ENCODE results near the gene ITGA2.

ITGA2 gene

GRCh38 chr5:53025487-53025886 is 36.3 kb downstream of the ITGA2 start:
- H3K4me1 ChIP-seq: no peaks in the 10 kb centered on the region
- no peaks in the 10 kb centered on the region for H3K36me3 ChIP-seq
- no peak for DNase-seq
- no peak for TF ChIP-seq CTCF (IDR thresholded peaks at IDR 0.05; ENCODE audit: low read depth, low read length)
- H3K4me3 ChIP-seq (ENCODE audit: low read depth, low read length): no peak overlapping the region
- no peaks in the 10 kb centered on the region for H3K9me3 ChIP-seq
- H3K27me3 ChIP-seq: no peaks in the 10 kb centered on the region

GRCh38 chr5:53027913-53028312 is 38.8 kb downstream of the ITGA2 start:
- no peaks in the 10 kb centered on the region for H3K9me3 ChIP-seq
- no peak for DNase-seq
- H3K4me1 ChIP-seq: no peaks in the 10 kb centered on the region
- no peaks in the 10 kb centered on the region for H3K36me3 ChIP-seq
- TF ChIP-seq CTCF (IDR thresholded peaks at IDR 0.05; ENCODE audit: low read depth, low read length): no peak
- H3K27me3 ChIP-seq: no peaks in the 10 kb centered on the region
- no peak overlapping the region for H3K4me3 ChIP-seq (ENCODE audit: low read depth, low read length)

- no peak for TF ChIP-seq CTCF (IDR thresholded peaks at IDR 0.05; ENCODE audit: low read depth, low read length)
- no peak for DNase-seq
- Histone ChIP-seq H3K4me3 (ENCODE audit: low read depth, low read length) (no peak overlapping the region), H3K27me3 (no peaks in the 10 kb centered on the region), H3K9me3 (no peaks in the 10 kb centered on the region), H3K4me1 (no peaks in the 10 kb centered on the region), H3K36me3 (no peaks in the 10 kb centered on the region)
Measured at GRCh38 chr5:53029608-53030007, 40.5 kb downstream of the ITGA2 start.

GRCh38 chr5:53030893-53031292 is 41.7 kb downstream of the ITGA2 start:
- Histone ChIP-seq H3K4me3 (ENCODE audit: low read depth, low read length) (no peak overlapping the region), H3K4me1 (no peaks in the 10 kb centered on the region), H3K27me3 (no peaks in the 10 kb centered on the region), H3K9me3 (no peaks in the 10 kb centered on the region), H3K36me3 (no peaks in the 10 kb centered on the region)
- TF ChIP-seq CTCF (IDR thresholded peaks at IDR 0.05; ENCODE audit: low read depth, low read length): no peak
- no peak for DNase-seq

- Histone ChIP-seq H3K36me3 (no peaks in the 10 kb centered on the region), H3K4me3 (ENCODE audit: low read depth, low read length) (no peak overlapping the region), H3K27me3 (no peaks in the 10 kb centered on the region), H3K9me3 (no peaks in the 10 kb centered on the region), H3K4me1 (no peaks in the 10 kb centered on the region)
- no peak for TF ChIP-seq CTCF (IDR thresholded peaks at IDR 0.05; ENCODE audit: low read depth, low read length)
- DNase-seq: no peak
Measured at GRCh38 chr5:53031695-53032096, 42.5 kb downstream of the ITGA2 start.

GRCh38 chr5:53032188-53032587 is 43.0 kb downstream of the ITGA2 start:
- no peaks in the 10 kb centered on the region for H3K9me3 ChIP-seq
- no peak for TF ChIP-seq CTCF (IDR thresholded peaks at IDR 0.05; ENCODE audit: low read depth, low read length)
- DNase-seq: no peak
- H3K27me3 ChIP-seq: no peaks in the 10 kb centered on the region
- H3K4me1 ChIP-seq: no peaks in the 10 kb centered on the region
- no peaks in the 10 kb centered on the region for H3K36me3 ChIP-seq
- no peak overlapping the region for H3K4me3 ChIP-seq (ENCODE audit: low read depth, low read length)

All from BE2C (cell line).